ENCODE results near the gene ZNF740. TPM values are rescaled to one million over a fixed set of nuclear protein-coding genes. Genes with fewer than 3 reads are reported as not detected.

Gene ZNF740
- total RNA-seq, 1 donor from 2014 or later = 38.4 TPM

- Mint-ChIP-seq H3K27me3 (ENCODE audit: insufficient read depth, low read depth) (peaks cover 7% of the 10 kb centered on the region), H3K9me3 (no peaks in the 10 kb centered on the region), H3K36me3 (peaks cover 46% of the 10 kb centered on the region), H3K4me1 (peaks cover 38% of the 10 kb centered on the region), H3K4me3 (peak overlapping the region; percentile 97), H3K27ac (no peak overlapping the region)
- H3K79me2 ChIP-seq (ENCODE audit: low read depth) = peaks cover 34% of the 10 kb centered on the region
- peak overlapping the region; percentile 78 for H3K4me3 ChIP-seq
- no peak for DNase-seq (ENCODE audit: low spot score)
- peaks cover 21% of the 10 kb centered on the region for H4K20me1 ChIP-seq (ENCODE audit: low read depth)
- H3K4me1 ChIP-seq = peaks cover 32% of the 10 kb centered on the region
- peaks cover 36% of the 10 kb centered on the region for H3F3A ChIP-seq (ENCODE audit: low read depth)
- TF ChIP-seq EZH2phosphoT487 (IDR thresholded peaks at IDR 0.05) = no peak
- no peak for TF ChIP-seq CTCF (IDR thresholded peaks at IDR 0.05)
- TF ChIP-seq EZH2 (IDR thresholded peaks at IDR 0.05) = no peak
- peaks cover 6% of the 10 kb centered on the region for H3K27me3 ChIP-seq
- H3K9ac ChIP-seq = no peak overlapping the region
- H3K9me3 ChIP-seq (ENCODE audit: low read depth) = no peaks in the 10 kb centered on the region
- no peak overlapping the region for H2AFZ ChIP-seq (replicated peaks)
- H3K27ac ChIP-seq = no peak overlapping the region
- peaks cover 5% of the 10 kb centered on the region for H3K36me3 ChIP-seq
- H3K4me2 ChIP-seq = peak overlapping the region; percentile 92
Observed at GRCh38 chr12:53182903-53183302, 2.4 kb downstream of the ZNF740 start.

- Histone ChIP-seq H3K4me2 (no peak overlapping the region), H2AFZ (replicated peaks) (no peak overlapping the region), H3K27ac (no peak overlapping the region), H3K9me3 (ENCODE audit: low read depth) (no peaks in the 10 kb centered on the region), H3K36me3 (peaks cover 5% of the 10 kb centered on the region), H3K9ac (no peak overlapping the region), H3K4me1 (peaks cover 24% of the 10 kb centered on the region), H3K27me3 (no peaks in the 10 kb centered on the region), H3K4me3 (no peak overlapping the region), H3K79me2 (ENCODE audit: low read depth) (peaks cover 28% of the 10 kb centered on the region), H3F3A (ENCODE audit: low read depth) (peaks cover 38% of the 10 kb centered on the region), H4K20me1 (ENCODE audit: low read depth) (peaks cover 30% of the 10 kb centered on the region)
- Mint-ChIP-seq H3K4me1 (peaks cover 28% of the 10 kb centered on the region), H3K9me3 (no peaks in the 10 kb centered on the region), H3K27ac (no peak overlapping the region), H3K36me3 (peaks cover 51% of the 10 kb centered on the region), H3K27me3 (ENCODE audit: insufficient read depth, low read depth) (peaks cover 7% of the 10 kb centered on the region), H3K4me3 (no peak overlapping the region)
- TF ChIP-seq EZH2phosphoT487 (IDR thresholded peaks at IDR 0.05) (no peak), CTCF (IDR thresholded peaks at IDR 0.05) (no peak), EZH2 (IDR thresholded peaks at IDR 0.05) (no peak)
- no peak for DNase-seq (ENCODE audit: low spot score)
Observed at GRCh38 chr12:53184828-53185227, 4.3 kb downstream of the ZNF740 start.

GRCh38 chr12:53185582-53186153 lies 5.1 kb downstream of the ZNF740 start:
- Mint-ChIP-seq H3K36me3 (peaks cover 51% of the 10 kb centered on the region), H3K27me3 (ENCODE audit: insufficient read depth, low read depth) (peaks cover 7% of the 10 kb centered on the region)
- peaks cover 5% of the 10 kb centered on the region for H3K36me3 ChIP-seq

More at GRCh38 chr12:53185582-53186153, 5.1 kb downstream of the ZNF740 start:
- no peak overlapping the region for H2AFZ ChIP-seq (replicated peaks)
- no peaks in the 10 kb centered on the region for H3K9me3 ChIP-seq (ENCODE audit: low read depth)
- peaks cover 28% of the 10 kb centered on the region for H3K4me1 Mint-ChIP-seq
- H3K79me2 ChIP-seq (ENCODE audit: low read depth) = peaks cover 28% of the 10 kb centered on the region
- no peak overlapping the region for H3K27ac Mint-ChIP-seq
- DNase-seq (ENCODE audit: low spot score) = no peak
- no peak for TF ChIP-seq EZH2 (IDR thresholded peaks at IDR 0.05)
- no peak for TF ChIP-seq CTCF (IDR thresholded peaks at IDR 0.05)
- TF ChIP-seq EZH2phosphoT487 (IDR thresholded peaks at IDR 0.05) = no peak
- no peak overlapping the region for H3K27ac ChIP-seq
- no peak overlapping the region for H3K4me3 Mint-ChIP-seq
- H3K4me3 ChIP-seq = no peak overlapping the region
- H3K9me3 Mint-ChIP-seq = no peaks in the 10 kb centered on the region
- peaks cover 22% of the 10 kb centered on the region for H3K4me1 ChIP-seq
- no peaks in the 10 kb centered on the region for H3K27me3 ChIP-seq
- H3K9ac ChIP-seq = no peak overlapping the region
- H4K20me1 ChIP-seq (ENCODE audit: low read depth) = peaks cover 36% of the 10 kb centered on the region
- H3K4me2 ChIP-seq = no peak overlapping the region
- peaks cover 29% of the 10 kb centered on the region for H3F3A ChIP-seq (ENCODE audit: low read depth)
